CD4-positive, alpha-beta T cell treated with Interleukin-2 at 100 ng/mL for 4 hours (primary cell): ENCODE results near the gene PCDHA12.
"Not testable (repeated sequence)": the region's sequence is repeated elsewhere in the genome, so short reads cannot be mapped to it uniquely, and the experiment has no call there.

Experiments used
- DNase-seq: peaks from one replicate; pipeline ENCODE4 v3.0.0-alpha.2; 2020; ENCODE audit warnings: low spot score

Gene PCDHA12

DNA sequence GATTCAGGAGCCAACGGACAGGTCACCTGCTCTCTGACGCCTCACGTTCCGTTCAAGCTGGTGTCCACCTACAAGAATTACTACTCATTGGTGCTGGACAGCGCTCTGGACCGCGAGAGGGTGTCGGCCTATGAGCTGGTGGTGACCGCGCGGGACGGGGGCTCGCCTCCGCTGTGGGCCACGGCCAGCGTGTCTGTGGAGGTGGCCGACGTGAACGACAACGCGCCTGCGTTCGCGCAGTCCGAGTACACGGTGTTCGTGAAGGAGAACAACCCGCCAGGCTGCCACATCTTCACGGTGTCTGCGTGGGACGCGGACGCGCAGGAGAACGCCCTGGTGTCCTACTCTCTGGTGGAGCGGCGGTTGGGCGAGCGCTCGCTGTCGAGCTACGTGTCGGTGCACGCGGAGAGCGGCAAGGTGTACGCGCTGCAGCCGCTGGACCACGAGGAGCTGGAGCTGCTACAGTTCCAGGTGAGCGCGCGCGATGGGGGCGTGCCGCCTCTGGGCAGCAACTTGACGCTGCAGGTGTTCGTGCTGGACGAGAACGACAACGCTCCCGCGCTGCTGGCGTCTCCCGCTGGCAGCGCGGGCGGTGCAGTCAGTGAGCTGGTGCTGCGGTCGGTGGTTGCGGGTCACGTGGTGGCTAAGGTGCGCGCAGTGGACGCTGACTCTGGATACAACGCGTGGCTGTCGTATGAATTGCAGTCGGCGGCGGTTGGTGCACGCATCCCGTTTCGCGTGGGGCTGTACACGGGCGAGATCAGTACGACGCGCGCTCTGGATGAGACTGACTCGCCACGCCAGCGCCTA is 17.7 kb upstream of the PCDHA12 start:
- no peak for DNase-seq

DNA sequence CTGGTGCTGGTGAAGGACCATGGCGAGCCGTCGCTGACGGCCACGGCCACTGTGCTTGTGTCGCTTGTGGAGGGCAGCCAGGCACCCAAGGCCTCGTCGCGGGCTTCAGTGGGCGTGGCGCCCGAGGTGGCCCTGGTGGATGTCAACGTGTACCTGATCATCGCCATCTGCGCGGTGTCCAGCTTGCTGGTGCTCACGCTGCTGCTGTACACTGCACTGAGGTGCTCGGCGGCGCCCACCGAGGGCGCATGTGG is 17.2 kb upstream of the PCDHA12 start:
- no peak for DNase-seq

DNA sequence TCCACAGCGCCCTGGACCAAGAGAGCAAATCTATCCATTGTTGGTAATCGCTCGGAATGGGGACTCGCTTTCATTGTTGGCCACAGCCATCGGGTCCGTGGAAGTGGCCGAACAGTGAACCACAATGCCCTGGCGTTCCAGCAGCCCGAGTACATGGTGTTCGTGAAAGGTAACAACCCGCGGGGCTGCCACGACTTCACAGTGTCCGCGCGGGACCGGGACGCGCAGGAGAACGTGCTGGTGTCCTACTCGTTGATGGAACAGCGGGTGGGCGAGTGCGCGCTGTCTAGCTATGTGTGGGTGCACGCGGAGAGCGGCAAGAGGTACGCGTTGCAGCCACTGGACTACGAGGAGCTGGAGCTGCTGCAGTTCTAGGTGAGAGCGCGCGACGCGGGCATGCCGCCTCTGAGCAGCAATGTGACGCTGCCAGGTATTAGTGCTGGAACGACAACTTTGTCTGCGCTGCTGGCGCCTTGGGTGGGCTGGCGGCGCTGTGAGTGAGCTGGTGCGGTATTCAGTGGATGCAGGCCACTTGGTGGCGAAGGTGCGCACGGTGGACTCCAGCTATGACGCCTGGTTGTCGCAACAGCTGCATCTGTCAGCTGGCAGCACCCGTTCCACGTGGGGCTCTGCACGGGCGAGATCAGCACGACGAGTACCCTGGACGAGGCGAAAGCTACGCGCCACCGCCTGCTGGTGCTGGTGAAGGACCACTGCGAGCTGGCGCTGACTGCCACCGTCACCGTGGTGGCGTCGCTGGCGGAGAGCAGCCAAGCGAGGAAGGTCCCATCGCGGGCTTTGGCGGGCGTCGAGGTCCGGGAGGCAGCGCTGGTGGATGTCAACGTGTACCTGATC is 12.4 kb upstream of the PCDHA12 start:
- DNase-seq = no peak

DNA sequence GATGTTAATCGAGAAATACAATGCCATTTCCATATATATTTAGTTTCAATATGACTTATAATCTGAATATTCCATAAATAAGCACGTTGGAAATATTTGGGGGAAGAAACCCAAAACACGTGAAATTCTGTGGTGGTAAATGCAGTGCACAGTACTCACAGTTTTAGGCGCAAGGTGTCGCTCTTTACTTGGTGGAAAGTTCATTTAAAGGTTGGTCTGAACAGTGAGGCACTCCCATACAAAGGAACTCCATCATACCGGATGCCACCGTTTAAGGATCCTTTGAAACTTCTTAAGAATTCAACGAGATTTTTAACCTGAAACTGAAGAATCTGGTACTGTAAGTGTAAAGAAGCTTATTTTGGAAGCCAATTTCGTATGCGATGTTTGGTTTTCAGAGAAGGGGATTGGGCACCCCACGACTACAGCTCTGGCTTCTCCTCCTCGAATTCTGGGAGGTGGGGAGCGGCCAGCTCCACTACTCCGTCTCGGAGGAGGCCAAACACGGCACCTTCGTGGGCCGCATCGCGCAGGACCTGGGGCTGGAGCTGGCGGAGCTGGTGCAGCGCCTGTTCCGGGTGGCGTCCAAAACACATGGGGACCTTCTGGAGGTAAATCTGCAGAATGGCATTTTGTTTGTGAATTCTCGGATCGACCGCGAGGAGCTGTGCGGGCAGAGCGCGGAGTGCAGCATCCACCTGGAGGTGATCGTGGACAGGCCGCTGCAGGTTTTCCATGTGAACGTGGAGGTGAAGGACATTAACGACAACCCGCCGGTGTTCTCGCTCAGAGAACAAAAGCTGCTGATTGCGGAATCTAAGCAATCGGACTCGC is 6.2 kb upstream of the PCDHA12 start, which contains the start of gene PCDHA11:
PCDHA11 (plus strand) TSS at position 237 of the 834 bp plus-strand sequence; CDS start at position 384, 147 bp downstream.
- DNase-seq = no peak

DNA sequence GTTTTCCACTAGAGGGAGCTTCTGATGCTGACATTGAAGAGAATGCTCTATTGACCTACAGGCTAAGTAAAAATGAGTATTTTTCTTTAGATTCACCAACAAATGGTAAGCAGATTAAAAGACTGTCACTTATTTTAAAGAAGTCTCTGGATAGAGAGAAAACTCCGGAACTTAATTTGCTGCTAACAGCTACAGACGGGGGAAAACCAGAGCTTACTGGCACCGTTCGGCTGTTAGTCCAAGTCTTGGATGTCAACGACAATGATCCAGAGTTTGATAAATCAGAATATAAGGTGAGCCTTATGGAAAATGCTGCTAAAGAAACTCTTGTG is 5.6 kb upstream of the PCDHA12 start:
- DNase-seq = no peak

DNA sequence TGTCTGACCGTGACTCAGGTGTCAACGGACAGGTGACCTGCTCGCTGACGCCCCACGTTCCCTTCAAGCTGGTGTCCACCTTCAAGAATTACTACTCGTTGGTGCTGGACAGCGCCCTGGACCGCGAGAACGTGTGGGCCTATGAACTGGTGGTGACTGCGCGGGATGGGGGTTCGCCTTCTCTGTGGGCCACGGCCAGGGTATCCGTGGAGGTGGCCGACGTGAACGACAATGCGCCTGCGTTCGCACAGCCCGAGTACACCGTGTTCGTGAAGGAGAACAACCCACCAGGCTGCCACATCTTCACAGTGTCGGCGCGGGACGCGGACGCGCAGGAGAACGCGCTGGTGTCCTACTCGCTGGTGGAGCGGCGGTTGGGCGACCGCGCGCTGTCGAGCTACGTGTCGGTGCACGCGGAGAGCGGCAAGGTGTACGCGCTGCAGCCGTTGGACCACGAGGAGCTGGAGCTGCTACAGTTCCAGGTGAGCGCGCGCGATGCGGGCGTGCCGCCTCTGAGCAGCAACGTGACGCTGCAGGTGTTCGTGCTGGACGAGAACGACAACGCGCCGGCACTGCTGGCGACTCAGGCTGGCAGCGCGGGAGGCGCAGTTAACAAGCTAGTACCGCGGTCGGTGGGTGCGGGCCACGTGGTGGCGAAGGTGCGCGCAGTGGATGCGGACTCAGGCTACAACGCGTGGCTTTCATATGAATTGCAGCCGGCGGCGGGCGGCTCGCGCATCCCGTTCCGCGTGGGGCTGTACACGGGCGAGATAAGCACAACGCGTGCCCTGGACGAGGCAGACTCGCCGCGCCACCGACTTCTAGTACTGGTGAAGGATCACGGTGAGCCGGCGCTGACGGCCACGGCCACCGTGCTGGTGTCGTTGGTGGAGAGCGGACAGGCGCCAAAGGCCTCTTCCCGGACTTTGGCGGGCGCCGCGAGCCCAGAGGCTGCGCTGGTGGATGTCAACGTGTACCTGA is 4.6 kb upstream of the PCDHA12 start:
- no peak for DNase-seq

DNA sequence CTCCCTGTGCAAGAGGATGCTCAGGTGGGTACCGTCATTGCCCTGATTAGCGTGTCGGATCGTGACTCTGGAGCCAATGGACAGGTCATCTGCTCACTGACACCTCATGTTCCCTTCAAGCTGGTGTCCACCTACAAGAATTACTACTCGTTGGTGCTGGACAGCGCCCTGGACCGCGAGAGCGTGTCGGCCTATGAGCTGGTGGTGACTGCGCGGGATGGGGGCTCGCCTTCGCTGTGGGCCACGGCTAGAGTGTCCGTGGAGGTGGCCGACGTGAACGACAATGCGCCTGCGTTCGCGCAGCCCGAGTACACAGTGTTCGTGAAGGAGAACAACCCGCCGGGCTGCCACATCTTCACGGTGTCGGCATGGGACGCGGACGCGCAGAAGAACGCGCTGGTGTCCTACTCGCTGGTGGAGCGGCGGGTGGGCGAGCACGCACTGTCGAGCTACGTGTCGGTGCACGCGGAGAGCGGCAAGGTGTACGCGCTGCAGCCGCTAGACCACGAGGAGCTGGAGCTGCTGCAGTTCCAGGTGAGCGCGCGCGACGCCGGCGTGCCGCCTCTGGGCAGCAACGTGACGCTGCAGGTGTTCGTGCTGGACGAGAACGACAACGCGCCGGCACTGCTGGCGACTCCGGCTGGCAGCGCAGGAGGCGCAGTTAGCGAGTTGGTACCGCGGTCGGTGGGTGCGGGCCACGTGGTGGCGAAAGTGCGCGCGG is 1.6 kb downstream of the PCDHA12 start:
- DNase-seq = not testable (repeated sequence)

DNA sequence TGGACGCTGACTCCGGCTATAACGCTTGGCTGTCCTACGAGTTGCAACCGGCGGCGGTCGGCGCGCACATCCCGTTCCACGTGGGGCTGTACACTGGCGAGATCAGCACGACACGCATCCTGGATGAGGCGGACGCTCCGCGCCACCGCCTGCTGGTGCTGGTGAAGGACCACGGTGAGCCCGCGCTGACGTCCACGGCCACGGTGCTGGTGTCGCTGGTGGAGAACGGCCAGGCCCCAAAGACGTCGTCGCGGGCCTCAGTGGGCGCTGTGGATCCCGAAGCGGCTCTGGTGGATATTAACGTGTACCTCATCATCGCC is 2.1 kb downstream of the PCDHA12 start:
- DNase-seq = no peak

DNA sequence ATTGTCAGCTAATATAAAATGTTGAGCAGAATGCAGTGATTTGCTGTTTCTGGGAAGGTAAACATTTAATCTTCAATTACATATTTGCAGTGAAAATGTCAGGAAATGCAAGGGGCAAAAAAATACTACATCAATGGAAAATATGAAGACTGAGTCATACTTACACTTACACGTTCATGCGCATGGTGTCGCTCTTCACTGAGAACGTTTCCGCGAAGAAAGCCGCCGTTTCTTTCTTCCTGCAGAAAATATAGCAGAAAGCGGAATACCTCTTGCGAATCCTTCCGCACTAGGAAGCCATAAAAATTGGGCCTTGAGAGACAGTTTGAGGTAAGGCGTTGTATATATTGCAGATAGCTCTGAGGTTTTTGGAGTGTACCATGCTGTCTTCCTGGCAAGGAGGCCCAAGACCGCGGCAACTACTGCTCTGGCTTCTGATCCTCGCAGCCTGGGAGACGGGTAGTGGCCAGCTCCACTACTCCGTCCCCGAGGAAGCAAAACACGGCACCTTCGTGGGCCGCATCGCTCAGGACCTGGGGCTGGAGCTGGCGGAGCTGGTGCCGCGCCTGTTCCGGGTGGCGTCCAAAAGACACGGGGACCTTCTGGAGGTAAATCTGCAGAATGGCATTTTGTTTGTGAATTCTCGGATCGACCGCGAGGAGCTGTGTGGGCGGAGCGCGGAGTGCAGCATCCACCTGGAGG is 6.9 kb downstream of the PCDHA12 start, which contains the start of gene PCDHA13:
PCDHA13 (plus strand) TSS at position 236 of the 702 bp plus-strand sequence; CDS start at position 381, 145 bp downstream.
- DNase-seq = no peak

DNA sequence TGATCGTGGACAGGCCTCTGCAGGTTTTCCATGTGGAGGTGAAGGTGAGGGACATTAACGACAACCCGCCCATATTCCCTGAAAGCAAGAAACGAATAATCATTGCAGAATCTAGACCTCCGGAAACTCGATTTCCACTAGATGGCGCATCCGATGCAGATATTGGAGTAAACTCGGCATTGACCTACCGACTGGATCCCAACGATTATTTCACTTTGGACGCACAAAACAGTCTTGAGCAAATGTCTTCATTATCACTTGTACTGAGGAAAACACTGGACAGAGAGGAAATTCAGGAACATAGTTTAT is 7.4 kb downstream of the PCDHA12 start:
- no peak for DNase-seq

DNA sequence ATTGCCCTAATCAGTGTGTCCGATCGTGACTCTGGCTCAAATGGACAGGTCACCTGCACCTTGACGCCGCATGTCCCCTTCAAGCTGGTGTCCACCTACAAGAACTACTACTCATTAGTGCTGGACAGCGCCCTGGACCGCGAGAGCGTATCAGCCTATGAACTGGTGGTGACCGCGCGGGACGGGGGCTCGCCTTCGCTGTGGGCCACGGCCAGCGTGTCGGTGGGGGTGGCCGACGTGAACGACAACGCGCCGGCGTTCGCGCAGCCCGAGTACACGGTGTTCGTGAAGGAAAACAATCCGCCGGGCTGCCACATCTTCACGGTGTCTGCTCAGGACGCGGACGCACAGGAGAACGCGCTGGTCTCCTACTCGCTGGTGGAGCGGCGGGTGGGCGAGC is 8.3 kb downstream of the PCDHA12 start:
- no peak for DNase-seq

DNA sequence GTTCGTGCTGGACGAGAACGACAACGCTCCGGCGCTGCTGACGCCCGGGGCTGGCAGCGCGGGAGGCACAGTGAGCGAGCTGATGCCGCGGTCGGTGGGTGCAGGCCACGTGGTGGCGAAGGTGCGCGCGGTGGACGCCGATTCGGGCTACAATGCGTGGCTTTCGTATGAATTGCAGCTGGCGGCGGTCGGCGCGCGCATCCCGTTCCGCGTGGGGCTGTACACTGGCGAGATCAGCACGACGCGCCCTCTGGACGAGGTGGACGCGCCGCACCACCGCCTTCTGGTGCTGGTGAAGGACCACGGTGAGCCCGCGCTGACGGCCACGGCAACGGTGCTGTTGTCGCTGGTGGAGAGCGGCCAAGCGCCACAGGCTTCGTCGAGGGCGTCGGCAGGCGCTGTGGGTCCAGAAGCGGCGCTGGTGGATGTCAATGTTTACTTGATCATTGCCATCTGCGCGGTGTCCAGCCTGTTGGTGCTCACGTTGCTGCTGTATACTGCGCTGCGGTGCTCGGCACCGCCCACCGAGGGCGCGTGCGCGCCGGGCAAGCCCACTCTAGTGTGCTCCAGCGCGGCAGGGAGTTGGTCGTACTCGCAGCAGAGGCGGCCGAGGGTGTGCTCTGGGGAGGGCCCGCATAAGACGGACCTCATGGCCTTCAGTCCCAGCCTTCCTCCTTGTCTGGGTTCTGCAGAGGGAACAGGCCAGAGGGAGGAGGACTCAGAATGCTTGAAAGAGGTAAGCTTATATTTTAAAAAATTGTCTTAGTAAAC is 9.0 kb downstream of the PCDHA12 start:
- no peak for DNase-seq

DNA sequence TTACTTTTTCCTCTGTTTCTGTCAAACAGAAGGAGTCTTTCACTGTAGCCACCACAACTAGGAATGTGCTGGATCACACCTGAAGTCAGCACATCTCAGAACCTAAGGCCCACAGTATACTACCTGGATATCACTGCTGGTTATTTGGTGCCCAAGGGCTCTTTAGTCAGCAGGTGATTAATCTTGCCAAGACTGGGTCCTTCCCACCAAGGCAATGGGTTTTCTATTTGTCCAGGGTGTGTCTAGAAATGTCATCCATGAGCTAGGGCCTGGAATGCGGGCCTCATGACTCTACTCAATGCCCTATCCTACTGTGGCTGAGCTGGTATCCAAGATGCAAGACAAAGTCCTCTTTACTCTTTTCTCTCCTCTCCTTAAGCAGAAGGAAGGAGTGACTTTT is 41.2 kb downstream of the PCDHA12 start:
- no peak for DNase-seq

DNA sequence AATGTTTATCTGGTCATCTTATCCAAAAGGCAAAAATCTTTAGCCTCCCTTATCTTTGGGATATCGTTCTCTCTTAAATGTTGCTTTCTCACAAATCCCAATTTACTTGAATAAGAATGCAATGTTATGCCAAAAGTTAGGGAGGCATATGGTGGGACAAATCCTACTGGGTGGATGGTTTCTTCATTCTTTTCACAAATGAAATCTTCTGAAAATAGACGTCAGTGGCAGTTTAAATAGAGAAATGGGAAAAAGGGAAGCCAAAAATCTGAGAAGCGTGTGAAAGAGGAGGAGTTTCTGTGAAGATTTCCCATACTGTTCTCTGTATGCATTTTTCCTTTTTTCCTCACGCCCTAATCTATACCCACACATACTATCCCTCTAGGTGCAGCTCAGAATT is 48.5 kb downstream of the PCDHA12 start:
- DNase-seq = no peak

DNA sequence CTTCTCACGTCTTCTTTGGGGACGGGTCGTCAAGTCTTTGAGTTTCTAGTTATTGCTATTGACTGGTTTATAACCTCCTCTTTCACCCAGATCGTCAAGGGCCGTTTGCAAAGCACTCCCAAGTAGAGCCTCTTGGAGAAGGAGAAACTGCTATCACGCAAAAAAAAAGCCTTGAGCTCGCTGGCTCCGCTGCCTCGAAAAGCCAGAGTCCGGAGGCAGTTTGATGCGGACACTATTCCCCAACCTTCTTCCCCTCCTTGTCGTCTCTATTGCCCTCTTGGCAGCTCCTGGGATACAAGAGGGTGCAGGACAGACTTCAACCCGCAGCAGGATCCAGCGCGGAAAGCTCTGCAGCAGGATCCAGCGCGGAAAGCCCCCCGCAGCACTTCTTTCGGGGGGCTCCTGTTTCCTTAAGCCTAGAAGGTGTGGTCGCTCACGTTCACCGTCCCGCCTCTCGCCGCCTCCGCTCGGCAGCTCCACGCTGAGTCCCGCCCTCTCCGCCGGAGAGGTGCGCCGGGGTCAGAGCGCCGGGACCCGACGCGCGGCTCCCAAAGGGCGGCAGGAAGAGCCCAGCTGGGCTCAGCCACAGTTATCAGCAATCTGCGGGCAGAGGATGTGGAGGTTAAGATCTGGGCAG is 50.8 kb downstream of the PCDHA12 start, which contains the start of gene PCDHAC1:
PCDHAC1 (plus strand) TSS at position 494 of the 637 bp plus-strand sequence. CDS start 594 bp downstream, outside the sequence.
- no peak for DNase-seq

DNA sequence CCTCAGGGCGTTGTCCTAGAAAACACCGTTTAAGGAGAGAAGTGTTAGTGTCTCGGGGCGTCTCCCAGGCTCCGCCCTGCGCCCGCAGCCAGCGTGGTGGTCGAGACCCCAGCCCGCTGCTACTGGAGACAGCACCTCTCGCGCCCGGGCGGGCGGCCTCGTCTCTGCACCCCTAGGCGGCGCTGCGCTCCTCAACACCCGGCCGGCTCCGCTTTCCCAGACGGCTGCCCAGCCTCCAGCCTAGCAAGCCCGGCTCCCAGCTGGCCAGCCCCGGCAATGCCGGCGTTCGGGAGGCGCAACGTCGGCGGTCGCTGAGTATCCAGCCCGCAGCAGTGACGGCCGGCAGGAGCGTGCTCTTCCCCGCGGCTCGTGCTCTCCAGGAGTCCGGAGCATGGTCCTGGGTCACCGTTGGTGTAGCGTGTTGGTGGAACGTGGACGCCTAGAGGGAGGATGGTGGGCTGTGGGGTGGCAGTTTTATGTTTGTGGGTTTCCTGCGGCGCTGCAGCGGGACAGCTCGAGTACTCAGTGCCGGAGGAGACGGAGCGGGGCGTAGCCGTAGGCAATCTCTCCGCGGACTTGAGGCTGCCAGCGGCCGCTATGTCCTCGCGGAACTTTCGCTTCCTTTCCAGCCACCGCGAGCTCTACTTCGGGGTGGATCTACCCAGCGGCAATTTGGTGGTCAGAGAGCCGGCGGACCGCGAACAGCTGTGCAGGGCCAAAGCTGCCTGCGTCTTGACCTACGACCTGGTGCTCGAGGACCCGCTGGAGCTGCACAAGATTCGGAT is 51.5 kb downstream of the PCDHA12 start:
- no peak for DNase-seq

DNA sequence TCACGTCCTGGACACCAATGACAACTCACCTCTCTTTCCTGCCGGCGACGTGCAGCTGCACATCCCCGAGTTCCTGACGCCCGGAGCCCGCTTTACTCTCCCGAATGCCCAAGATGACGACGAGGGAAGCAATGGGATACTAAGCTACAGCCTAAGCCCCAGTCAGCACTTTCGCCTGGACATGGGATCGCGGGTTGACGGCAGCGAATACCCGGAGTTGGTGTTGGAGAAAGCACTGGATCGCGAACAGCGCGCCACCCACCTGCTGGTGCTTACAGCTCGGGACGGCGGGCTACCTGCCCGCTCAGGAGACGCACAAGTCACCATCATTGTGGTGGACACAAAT is 52.1 kb downstream of the PCDHA12 start:
- no peak for DNase-seq
